Hepatocyte (in vitro differentiated cells): Measurements from ENCODE around the gene THOP1.

ENCODE experiments used
- CTCF ChIP-seq: fragments of 200-600 bp; sonication (generic); IDR thresholded peaks from 2 replicates; pipeline ENCODE4 v1.5.1; 2016; ENCODE audit warnings: antibody characterized with exemption, mild to moderate bottlenecking; ENCODE audit not compliant: poor library complexity
- EZH2 ChIP-seq: fragments of 200-600 bp; sonication (generic); IDR thresholded peaks from 2 replicates; pipeline ENCODE4 v1.6.1; 2016; ENCODE audit warnings: antibody characterized with exemption, mild to moderate bottlenecking, borderline replicate concordance
- EZH2phosphoT487 ChIP-seq: fragments of 200-600 bp; sonication (generic); IDR thresholded peaks from one replicate; pipeline ENCODE4 v1.6.1; 2018; ENCODE audit warnings: antibody characterized with exemption, mild to moderate bottlenecking, low read depth, moderate library complexity; ENCODE audit not compliant: unreplicated experiment, severe bottlenecking

GRCh38 chr19:2805991-2806649 is 20.8 kb downstream of the THOP1 start:
- TF ChIP-seq CTCF (no peak), EZH2phosphoT487 (no peak), EZH2 (no peak)
